ENCODE results near the gene EXOSC5.

- TF ChIP-seq CTCF (IDR thresholded peaks at IDR 0.05; ENCODE audit: poor library complexity, severe bottlenecking) = no peak
- no peak for TF ChIP-seq POLR2AphosphoS5 (IDR thresholded peaks at IDR 0.05)
- no peak for TF ChIP-seq REST (IDR thresholded peaks at IDR 0.05; ENCODE audit: borderline replicate concordance)
- no peak for TF ChIP-seq RAD21 (conservative IDR thresholded peaks at IDR 0.05)
- no peak for TF ChIP-seq MXI1 (conservative IDR thresholded peaks at IDR 0.05; ENCODE audit: poor library complexity, severe bottlenecking)
These were observed 44.3 kb downstream of the EXOSC5 start for GRCh38 chr19:41352609-41353465.
